Adrenal gland (tissue), 5 donors: ENCODE results near the gene HOXC6.

Experiments used
- CTCF ChIP-seq, 6 experiments: fragments of 450-650 bp in 4 of 6; fragments of 200-600 bp in 2 of 6; sonication (generic) in 1 of 6; IDR thresholded peaks; 1 replicate in 5 of 6; 2 replicates in 1 of 6; pipeline versions ENCODE4 v1.5.1 to v1.8.0; 2016 to 2021; ENCODE audit warnings: antibody characterized with exemption in 6 of 6, mild to moderate bottlenecking in 2 of 6, moderate library complexity in 1 of 6
- POLR2A ChIP-seq, 2 donors: fragments of 450-650 bp; IDR thresholded peaks; one replicate each; pipeline ENCODE4 v1.6.1; 2017; ENCODE audit warnings: antibody characterized with exemption in 2 of 2, mild to moderate bottlenecking in 2 of 2, moderate library complexity in 1 of 2
- donor health status: DM: no; HTN: no; CAD: no.

- TF ChIP-seq CTCF (IDR thresholded peaks at IDR 0.05) (no peak), POLR2A (IDR thresholded peaks at IDR 0.05) (no peak)
Observed at GRCh38 chr12:54030442-54030801, 2.2 kb downstream of the HOXC6 start.
